HCT116 (cell line): ENCODE data around the gene BRAT1. TPM values are rescaled to one million over a fixed set of nuclear protein-coding genes. Genes with fewer than 3 reads are reported as not detected.

Experiments
- ATAC-seq: fragments of 200-7000 bp; cut with Tn5 transposase; 2 replicates; pipeline ENCODE4 v1.9.1; 2020; ENCODE audit warnings: mild to moderate bottlenecking, moderate library complexity
- BruUV-seq: library from RNA; stranded (reverse); fragments of 400-500 nt; replicated peaks from 2 replicates; lab custom pipeline; 2021; lab: Mats Ljungman, UMichigan
- CTCF ChIA-PET: fragments of 300-600 bp; sonication (Branson Sonifier 250); formaldehyde crosslinking; loops from one replicate; lab custom pipeline; 2021; ENCODE audit warnings: antibody characterized with exemption; lab: Charles Lee
- POLR2A ChIA-PET: fragments of 300-600, 350-600 bp; sonication (Branson Sonifier 250); formaldehyde crosslinking; loops from one replicate; lab custom pipeline; 2021; ENCODE audit warnings: antibody characterized with exemption; lab: Charles Lee
- RAD21 ChIA-PET, 2 experiments: fragments of 300-600 bp; sonication (Branson Sonifier 250); formaldehyde crosslinking; loops; one replicate each; lab custom pipeline; 2023; ENCODE audit warnings: low total read pairs in 2 of 2; ENCODE audit not compliant: uncharacterized antibody in 2 of 2, unreplicated experiment in 2 of 2, low non-redundant PET in 1 of 2; lab: Charles Lee
- DNase-seq: peaks from one replicate; pipeline ENCODE4 v3.0.0-alpha.2; 2010; ENCODE audit warnings: low read depth, low spot score
- H2AFZ ChIP-seq: fragments of 200-600 bp; shearing (Covaris generic), sonication (generic); 2 replicates; pipeline ENCODE4 v1.6.1; 2017; ENCODE audit warnings: low read depth, mixed run types, mixed read lengths, antibody characterized with exemption, low read length; ENCODE audit not compliant: poor library complexity, severe bottlenecking
- H3K27ac ChIP-seq: 2 replicates; pipeline ENCODE4 v1.5.1; 2012; ENCODE audit warnings: low read depth, low read length
- H3K27me3 ChIP-seq: fragments of 200-600 bp; sonication (generic); 2 replicates; pipeline ENCODE4 v1.6.1; 2016; ENCODE audit warnings: mixed run types, low read length, mixed read lengths; ENCODE audit not compliant: insufficient read depth
- H3K36me3 ChIP-seq, 2 experiments: fragments of 200-500 bp in 1 of 2; fragments of 200-600 bp in 1 of 2; sonication (Bioruptor generic) in 1 of 2; sonication (generic) in 1 of 2; 2 replicates each; pipeline versions ENCODE4 v1.5.1 to v1.6.1; 2014 to 2016; ENCODE audit warnings: low read length in 2 of 2, inconsistent platforms in 1 of 2, mixed read lengths in 1 of 2, mixed run types in 1 of 2; ENCODE audit not compliant: insufficient read depth in 2 of 2, control insufficient read depth in 1 of 2
- H3K4me1 ChIP-seq, 2 experiments: fragments of 200-600 bp in 1 of 2; sonication (generic) in 1 of 2; 2 replicates each; pipeline versions ENCODE4 v1.5.1 to v1.6.1; 2012 to 2017; ENCODE audit warnings: low read length in 2 of 2, inconsistent platforms in 1 of 2, mild to moderate bottlenecking in 1 of 2, mixed read lengths in 1 of 2, mixed run types in 1 of 2, moderate library complexity in 1 of 2; ENCODE audit not compliant: insufficient read depth in 2 of 2, control insufficient read depth in 1 of 2
- H3K4me2 ChIP-seq: fragments of 200-600 bp; sonication (generic); 2 replicates; pipeline ENCODE4 v1.6.1; 2017; ENCODE audit warnings: mixed run types, low read length, mixed read lengths
- H3K4me3 ChIP-seq, 2 experiments: fragments of 200-600 bp in 1 of 2; sonication (generic) in 1 of 2; replicated peaks in 1 of 2; 2 replicates each; pipeline ENCODE4 v1.5.1; 2011 to 2016; ENCODE audit warnings: low read length in 2 of 2, control low read depth in 1 of 2, low read depth in 1 of 2, mild to moderate bottlenecking in 1 of 2, mixed read lengths in 1 of 2, mixed run types in 1 of 2
- H3K79me2 ChIP-seq: fragments of 200-600 bp; sonication (generic); 2 replicates; pipeline ENCODE4 v1.6.1; 2017; ENCODE audit warnings: mild to moderate bottlenecking, mixed run types, low read length, moderate library complexity, mixed read lengths; ENCODE audit not compliant: insufficient read depth
- H3K9ac ChIP-seq: fragments of 200-600 bp; sonication (generic); 2 replicates; pipeline ENCODE4 v1.6.1; 2016; ENCODE audit warnings: low read length, mixed read lengths
- H3K9me2 ChIP-seq: fragments of 200-600 bp; sonication (generic), shearing (Covaris generic); 2 replicates; pipeline ENCODE4 v1.6.1; 2017; ENCODE audit warnings: mixed run types, mild to moderate bottlenecking, moderate library complexity; ENCODE audit not compliant: insufficient read depth
- H3K9me3 ChIP-seq, 2 experiments: fragments of 200-500 bp in 1 of 2; fragments of 200-600 bp in 1 of 2; sonication (Bioruptor generic) in 1 of 2; sonication (generic) in 1 of 2; 2 replicates each; pipeline ENCODE4 v1.6.1; 2014 to 2017; ENCODE audit warnings: low read length in 2 of 2, mixed read lengths in 2 of 2, inconsistent platforms in 1 of 2, low read depth in 1 of 2, mild to moderate bottlenecking in 1 of 2, mixed run types in 1 of 2, moderate library complexity in 1 of 2; ENCODE audit not compliant: control insufficient read depth in 1 of 2, insufficient read depth in 1 of 2
- H4K20me1 ChIP-seq: fragments of 200-600 bp; sonication (generic), shearing (Covaris generic); 2 replicates; pipeline ENCODE4 v1.6.1; 2017; ENCODE audit warnings: mixed run types, mild to moderate bottlenecking, moderate library complexity; ENCODE audit not compliant: insufficient read depth
- CBX3 ChIP-seq: IDR thresholded peaks from 2 replicates; pipeline ENCODE4 v1.6.1; 2012; ENCODE audit warnings: low read depth
- CTCF ChIP-seq, 3 experiments: fragments of 200-600 bp in 1 of 3; sonication (generic) in 1 of 3; IDR thresholded peaks in 2 of 3; conservative IDR thresholded peaks in 1 of 3; 2 replicates each; pipeline ENCODE4 v1.5.1; 2012 to 2017; ENCODE audit warnings: low read depth in 2 of 3, low read length in 2 of 3, antibody characterized with exemption in 1 of 3, borderline replicate concordance in 1 of 3, control low read depth in 1 of 3, mild to moderate bottlenecking in 1 of 3, mixed read lengths in 1 of 3, mixed run types in 1 of 3, moderate library complexity in 1 of 3; ENCODE audit not compliant: insufficient read depth in 1 of 3
- EZH2phosphoT487 ChIP-seq: fragments of 200-600 bp; IDR thresholded peaks from 2 replicates; pipeline ENCODE4 v1.6.1; 2018; ENCODE audit warnings: antibody characterized with exemption, borderline replicate concordance
- MAX ChIP-seq: IDR thresholded peaks from 2 replicates; pipeline ENCODE4 v1.6.1; 2012
- POLR2AphosphoS5 ChIP-seq: IDR thresholded peaks from 2 replicates; pipeline ENCODE4 v1.6.1; 2011; ENCODE audit warnings: mild to moderate bottlenecking, low read depth, low read length, moderate library complexity
- REST ChIP-seq: IDR thresholded peaks from 2 replicates; pipeline ENCODE4 v1.6.1; 2012; ENCODE audit warnings: low read depth
- SIN3A ChIP-seq: IDR thresholded peaks from 2 replicates; pipeline ENCODE4 v1.6.1; 2012; ENCODE audit warnings: low read depth
- YY1 ChIP-seq: IDR thresholded peaks from 2 replicates; pipeline ENCODE4 v1.6.1; 2011; ENCODE audit warnings: low read length, low read depth, moderate library complexity, mild to moderate bottlenecking; ENCODE audit not compliant: insufficient replicate concordance; ENCODE audit errors: extremely low read depth
- ZBTB33 ChIP-seq: IDR thresholded peaks from 2 replicates; pipeline ENCODE4 v1.6.1; 2011; ENCODE audit warnings: mild to moderate bottlenecking, low read length, moderate library complexity; ENCODE audit not compliant: insufficient replicate concordance; ENCODE audit errors: extremely low read depth
- ZNF274 ChIP-seq: fragments of 200-500 bp; sonication (Bioruptor generic); IDR thresholded peaks from 2 replicates; pipeline ENCODE4 v1.6.1; 2014; ENCODE audit warnings: mild to moderate bottlenecking, low read depth, low read length, inconsistent platforms
- intact Hi-C: fragments of 100-400 bp; cut with micrococcal nuclease; formaldehyde crosslinking; loops from 2 replicates; pipeline ENCODE4 v1.10.0; 2022
- total RNA-seq: library from RNA; stranded (reverse); gene quantifications from one replicate; pipeline ENCODE4 v1.2.1, GENCODE V29; 2021; ENCODE audit not compliant: unreplicated experiment

Gene BRAT1
- total RNA-seq, 1 experiment from 2014 or later = 47.6 TPM

- peak; percentile 49 for ATAC-seq
- RAD21 ChIA-PET = no interaction called here
- H3K27ac ChIP-seq = peak within 1 kb of the TSS; percentile 94
These were observed 3.4 kb upstream of the BRAT1 start, which contains the start of gene IQCE for GRCh38 chr7:2558629-2559282. Gene IQCE (plus strand): TSS chr7:2558979. CDS start chr7:2559182, 203 bp downstream.

GRCh38 chr7:2554661-2555111 is 638 bp downstream of the BRAT1 start:
- H4K20me1 ChIP-seq = no peaks in the 10 kb centered on the region
- no TSS peak for BruUV-seq
- H3K9me3 ChIP-seq = no peaks in the 10 kb centered on the region
- peak overlapping the region; percentile 99 for H3K4me2 ChIP-seq
- no peak overlapping the region for H2AFZ ChIP-seq
- POLR2A ChIA-PET = no interaction called here
- H3K36me3 ChIP-seq = peaks cover 5 to 9% of the 10 kb centered on the region in 2 experiments; a peak in 2 of 4 replicates
- no peak for DNase-seq
- peak overlapping the region; percentile 100 for H3K27ac ChIP-seq
- peak; percentile 1; the same call in 1 of the 2 replicates for ATAC-seq
- H3K9ac ChIP-seq = peak overlapping the region; percentile 89
- peaks cover 37% of the 10 kb centered on the region for H3K79me2 ChIP-seq
- peak overlapping the region; percentile 57 to 88 for H3K4me3 ChIP-seq
- peaks cover 19 to 38% of the 10 kb centered on the region in 2 experiments for H3K4me1 ChIP-seq
- no peaks in the 10 kb centered on the region for H3K27me3 ChIP-seq
- CTCF ChIA-PET = no interaction called here
- H3K9me2 ChIP-seq = no peaks in the 10 kb centered on the region
- intact Hi-C loops = loop anchor here (5.0 kb wide), 2 partner anchors 32 to 87 kb away; no protein-coding TSS in a partner anchor
- RAD21 ChIA-PET = no interaction called here
- TF ChIP-seq ZNF274 (no peak), MAX (no peak), REST (no peak), ZBTB33 (no peak), SIN3A (no peak), CTCF (IDR thresholded peaks at IDR 0.05 in 2 of 3, conservative IDR thresholded peaks at IDR 0.05 in 1 of 3; ENCODE audit: borderline replicate concordance in 1 of 3, insufficient read depth in 1 of 3, low read depth in 2 of 3, low read length in 2 of 3) (no peak)

More at GRCh38 chr7:2558629-2559282, 3.4 kb upstream of the BRAT1 start, which contains the start of gene IQCE:
- no TSS peak for BruUV-seq
- CTCF ChIA-PET = interaction anchor here (1.5 kb wide), 1 partner anchor 122 kb away, joined by 3 read pairs; no protein-coding TSS in a partner anchor
- H3K4me2 ChIP-seq = peak within 1 kb of the TSS; percentile 90
- H3K36me3 ChIP-seq = 0 out of 4 replicates have a peak, but pooled peaks cover 0 to 3% of the 10 kb centered on the region in 2 experiments
- no peaks in the 10 kb centered on the region for H3K9me2 ChIP-seq
- intact Hi-C loops = loop anchor here (5.0 kb wide), 2 partner anchors 36 to 91 kb away; no protein-coding TSS in a partner anchor
- POLR2A ChIA-PET = no interaction called here
- peak within 1 kb of the TSS; percentile 83 to 85 for H3K4me3 ChIP-seq
- no peaks in the 10 kb centered on the region for H4K20me1 ChIP-seq
- H2AFZ ChIP-seq = peak within 1 kb of the TSS; percentile 79
- H3K4me1 ChIP-seq = peaks cover 23 to 45% of the 10 kb centered on the region in 2 experiments
- H3K9ac ChIP-seq = peak within 1 kb of the TSS; percentile 82
- TF ChIP-seq YY1 = peak; percentile 33
- no peak for TF ChIP-seq CBX3
- TF ChIP-seq EZH2phosphoT487 = no peak
- TF ChIP-seq POLR2AphosphoS5 = peak; percentile 37; the same call in 1 of the 2 replicates
- H3K27me3 ChIP-seq = no peaks in the 10 kb centered on the region
- peak; percentile 73 for DNase-seq
- H3K9me3 ChIP-seq = no peaks in the 10 kb centered on the region
- peaks cover 43% of the 10 kb centered on the region for H3K79me2 ChIP-seq
